Measurements from ENCODE around the gene HARS1.
"Not testable (repeated sequence)": the region's sequence is repeated elsewhere in the genome, so short reads cannot be mapped to it uniquely, and the experiment has no call there.

The HARS1 gene

GRCh38 chr5:140721395-140721794 is 30.2 kb upstream of the HARS1 start:
- not testable (repeated sequence) for H2BK15ac ChIP-seq (replicated peaks; ENCODE audit: low read depth); H3K4ac ChIP-seq (ENCODE audit: low read depth, low read length); H3K56ac ChIP-seq (ENCODE audit: low read length); H2AK5ac ChIP-seq (ENCODE audit: low read length); H3K18ac ChIP-seq (ENCODE audit: low read length); H4K5ac ChIP-seq (ENCODE audit: low read length); H2BK120ac ChIP-seq (ENCODE audit: low read depth, low read length); H3K4me2 ChIP-seq (ENCODE audit: low read length); H3K4me3 ChIP-seq (ENCODE audit: low read length); H3K79me2 ChIP-seq (ENCODE audit: control insufficient read depth, insufficient read depth, low read length); H3K79me1 ChIP-seq (ENCODE audit: low read length); DNase-seq; H3K4me1 ChIP-seq (ENCODE audit: control insufficient read depth, low read depth, low read length); H3K36me3 ChIP-seq (ENCODE audit: control insufficient read depth, insufficient read depth, low read length); H3K27me3 ChIP-seq (ENCODE audit: insufficient read depth, low read length, poor library complexity); H3K23ac ChIP-seq (ENCODE audit: low read length); H3K9ac ChIP-seq (ENCODE audit: low read length); H2BK5ac ChIP-seq (ENCODE audit: low read length); H3K27ac ChIP-seq (ENCODE audit: low read depth, low read length); H4K8ac ChIP-seq (ENCODE audit: low read depth, low read length)
- WGBS (ENCODE audit: extremely low coverage, insufficient coverage, low lambda C conversion rate), result no CpG with 5 or more reads among the region's 5 CpGs

DNA sequence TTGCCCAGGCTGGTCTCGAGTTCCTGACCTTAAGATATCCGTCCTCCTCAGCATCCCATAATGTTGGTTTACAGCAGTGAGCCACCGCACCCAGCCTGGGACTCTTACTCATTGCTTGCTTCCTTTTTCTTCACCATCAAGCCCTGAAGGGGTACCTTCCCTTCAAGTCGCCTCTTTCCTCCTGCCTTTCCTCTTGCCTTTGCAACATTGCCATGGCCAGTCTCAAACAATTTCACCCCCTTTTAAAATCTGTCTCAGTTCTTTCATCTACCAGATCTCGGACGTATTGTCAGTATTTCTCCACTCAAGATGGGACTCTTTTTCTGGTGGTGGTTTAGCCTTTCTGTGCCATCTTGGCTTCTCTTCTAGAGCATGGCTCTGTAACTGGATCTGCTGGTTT is 29.6 kb upstream of the HARS1 start:
- WGBS (ENCODE audit: extremely low coverage, insufficient coverage, low lambda C conversion rate), result no CpG with 5 or more reads among the region's 6 CpGs
- not testable (repeated sequence) for H3K23ac ChIP-seq (ENCODE audit: low read length); H3K4me1 ChIP-seq (ENCODE audit: control insufficient read depth, low read depth, low read length)

DNA sequence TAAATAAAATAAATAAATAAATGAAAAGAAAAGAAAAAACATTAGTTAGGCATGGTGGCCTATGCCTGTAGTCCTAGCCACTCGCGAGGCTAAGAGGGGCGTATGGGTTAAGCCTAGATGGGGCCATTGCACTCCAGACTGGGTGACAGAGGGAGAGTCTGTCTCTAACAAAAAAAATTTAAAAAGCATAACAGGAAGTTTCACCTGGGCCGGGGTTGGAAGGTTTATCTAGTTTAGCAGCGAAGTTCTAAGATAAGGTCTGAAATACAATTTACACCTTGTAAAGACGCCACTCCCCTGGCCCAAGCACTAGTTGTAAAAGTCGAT is 27.1 kb upstream of the HARS1 start:
- H3K18ac ChIP-seq (ENCODE audit: low read length), result no peak overlapping the region
- H3K79me1 ChIP-seq (ENCODE audit: low read length), result no peaks in the 10 kb centered on the region
- H3K23ac ChIP-seq (ENCODE audit: low read length), result no peak overlapping the region
- no peak overlapping the region for H3K9ac ChIP-seq (ENCODE audit: low read length)
- no peaks in the 10 kb centered on the region for H3K27me3 ChIP-seq (ENCODE audit: insufficient read depth, low read length, poor library complexity)
- H3K27ac ChIP-seq (ENCODE audit: low read depth, low read length), result no peak overlapping the region
- no peak overlapping the region for H3K4me2 ChIP-seq (ENCODE audit: low read length)
- no peak overlapping the region for H4K5ac ChIP-seq (ENCODE audit: low read length)
- WGBS (ENCODE audit: extremely low coverage, insufficient coverage, low lambda C conversion rate), result no CpG with 5 or more reads among the region's 7 CpGs
- H2BK120ac ChIP-seq (ENCODE audit: low read depth, low read length), result no peak overlapping the region
- H2BK15ac ChIP-seq (replicated peaks; ENCODE audit: low read depth), result no peak overlapping the region
- no peaks in the 10 kb centered on the region for H3K79me2 ChIP-seq (ENCODE audit: control insufficient read depth, insufficient read depth, low read length)
- no peak overlapping the region for H3K4ac ChIP-seq (ENCODE audit: low read depth, low read length)
- H2AK5ac ChIP-seq (ENCODE audit: low read length), result no peak overlapping the region
- no peak overlapping the region for H2BK5ac ChIP-seq (ENCODE audit: low read length)
- H3K36me3 ChIP-seq (ENCODE audit: control insufficient read depth, insufficient read depth, low read length), result no peaks in the 10 kb centered on the region
- DNase-seq, result peak; percentile 34
- no peak overlapping the region for H3K56ac ChIP-seq (ENCODE audit: low read length)
- H4K8ac ChIP-seq (ENCODE audit: low read depth, low read length), result no peak overlapping the region
- H3K4me3 ChIP-seq (ENCODE audit: low read length), result no peak overlapping the region
- no peaks in the 10 kb centered on the region for H3K4me1 ChIP-seq (ENCODE audit: control insufficient read depth, low read depth, low read length)

More for the DNA sequence above, 29.6 kb upstream of the HARS1 start:
- not testable (repeated sequence) for H3K79me2 ChIP-seq (ENCODE audit: control insufficient read depth, insufficient read depth, low read length); H3K18ac ChIP-seq (ENCODE audit: low read length); H3K56ac ChIP-seq (ENCODE audit: low read length); H4K5ac ChIP-seq (ENCODE audit: low read length); H2BK15ac ChIP-seq (replicated peaks; ENCODE audit: low read depth); H3K9ac ChIP-seq (ENCODE audit: low read length); H2BK5ac ChIP-seq (ENCODE audit: low read length); H3K27me3 ChIP-seq (ENCODE audit: insufficient read depth, low read length, poor library complexity); H4K8ac ChIP-seq (ENCODE audit: low read depth, low read length); H3K4me3 ChIP-seq (ENCODE audit: low read length); DNase-seq; H3K36me3 ChIP-seq (ENCODE audit: control insufficient read depth, insufficient read depth, low read length); H3K4ac ChIP-seq (ENCODE audit: low read depth, low read length); H2AK5ac ChIP-seq (ENCODE audit: low read length); H2BK120ac ChIP-seq (ENCODE audit: low read depth, low read length); H3K27ac ChIP-seq (ENCODE audit: low read depth, low read length); H3K4me2 ChIP-seq (ENCODE audit: low read length); H3K79me1 ChIP-seq (ENCODE audit: low read length)

DNA sequence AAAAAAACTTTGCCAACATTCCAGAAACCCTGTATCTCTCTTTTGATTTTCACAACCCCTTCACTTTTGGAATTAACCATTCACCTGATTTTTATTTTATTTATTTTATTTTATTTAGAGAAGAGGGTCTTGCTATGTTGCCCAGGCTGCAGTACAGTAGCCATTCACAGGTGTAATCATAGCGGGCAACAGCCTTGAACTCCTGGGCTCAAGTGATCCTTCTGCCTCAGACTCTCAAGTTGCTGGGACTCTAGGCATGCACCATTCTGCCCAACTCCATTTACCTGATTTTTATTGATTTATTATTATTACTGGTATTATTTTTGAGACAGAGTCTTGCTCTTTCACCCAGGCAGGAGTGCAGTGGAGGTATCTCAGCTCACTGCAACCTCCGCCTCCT is 25.1 kb upstream of the HARS1 start:
- not testable (repeated sequence) for H3K4me1 ChIP-seq (ENCODE audit: control insufficient read depth, low read depth, low read length); H3K27ac ChIP-seq (ENCODE audit: low read depth, low read length); H3K4me3 ChIP-seq (ENCODE audit: low read length); H4K5ac ChIP-seq (ENCODE audit: low read length); H3K9ac ChIP-seq (ENCODE audit: low read length); H2BK15ac ChIP-seq (replicated peaks; ENCODE audit: low read depth); DNase-seq; H3K23ac ChIP-seq (ENCODE audit: low read length); H3K36me3 ChIP-seq (ENCODE audit: control insufficient read depth, insufficient read depth, low read length); H2BK5ac ChIP-seq (ENCODE audit: low read length); H3K27me3 ChIP-seq (ENCODE audit: insufficient read depth, low read length, poor library complexity); H4K8ac ChIP-seq (ENCODE audit: low read depth, low read length); H3K56ac ChIP-seq (ENCODE audit: low read length); H3K4me2 ChIP-seq (ENCODE audit: low read length); H3K4ac ChIP-seq (ENCODE audit: low read depth, low read length); H3K79me2 ChIP-seq (ENCODE audit: control insufficient read depth, insufficient read depth, low read length); H3K18ac ChIP-seq (ENCODE audit: low read length); H2BK120ac ChIP-seq (ENCODE audit: low read depth, low read length); H2AK5ac ChIP-seq (ENCODE audit: low read length); H3K79me1 ChIP-seq (ENCODE audit: low read length)
- no CpG with 5 or more reads among the region's 2 CpGs for WGBS (ENCODE audit: extremely low coverage, insufficient coverage, low lambda C conversion rate)

- Histone ChIP-seq H3K18ac (ENCODE audit: low read length) (no peak overlapping the region), H3K27ac (ENCODE audit: low read depth, low read length) (no peak overlapping the region), H3K4me1 (ENCODE audit: control insufficient read depth, low read depth, low read length) (no peaks in the 10 kb centered on the region), H2AK5ac (ENCODE audit: low read length) (no peak overlapping the region), H3K56ac (ENCODE audit: low read length) (no peak overlapping the region), H3K36me3 (ENCODE audit: control insufficient read depth, insufficient read depth, low read length) (no peaks in the 10 kb centered on the region), H2BK120ac (ENCODE audit: low read depth, low read length) (no peak overlapping the region), H3K79me1 (ENCODE audit: low read length) (no peaks in the 10 kb centered on the region), H3K4me2 (ENCODE audit: low read length) (no peak overlapping the region), H3K79me2 (ENCODE audit: control insufficient read depth, insufficient read depth, low read length) (no peaks in the 10 kb centered on the region), H2BK15ac (replicated peaks; ENCODE audit: low read depth) (no peak overlapping the region), H3K9ac (ENCODE audit: low read length) (no peak overlapping the region), H4K8ac (ENCODE audit: low read depth, low read length) (no peak overlapping the region), H2BK5ac (ENCODE audit: low read length) (no peak overlapping the region), H3K23ac (ENCODE audit: low read length) (no peak overlapping the region), H3K4me3 (ENCODE audit: low read length) (no peak overlapping the region), H3K27me3 (ENCODE audit: insufficient read depth, low read length, poor library complexity) (no peaks in the 10 kb centered on the region), H4K5ac (ENCODE audit: low read length) (no peak overlapping the region), H3K4ac (ENCODE audit: low read depth, low read length) (no peak overlapping the region)
- DNase-seq, result no peak
- no CpG with 5 or more reads among the region's 1 CpG for WGBS (ENCODE audit: extremely low coverage, insufficient coverage, low lambda C conversion rate)
Measured at GRCh38 chr5:140713562-140714094, 22.5 kb upstream of the HARS1 start.

GRCh38 chr5:140711794-140712193 is 20.6 kb upstream of the HARS1 start:
- Histone ChIP-seq H2AK5ac (ENCODE audit: low read length) (no peak overlapping the region), H3K18ac (ENCODE audit: low read length) (no peak overlapping the region), H3K79me1 (ENCODE audit: low read length) (no peaks in the 10 kb centered on the region), H3K56ac (ENCODE audit: low read length) (no peak overlapping the region), H3K23ac (ENCODE audit: low read length) (no peak overlapping the region), H3K79me2 (ENCODE audit: control insufficient read depth, insufficient read depth, low read length) (no peaks in the 10 kb centered on the region), H3K4ac (ENCODE audit: low read depth, low read length) (no peak overlapping the region), H4K5ac (ENCODE audit: low read length) (no peak overlapping the region), H3K4me2 (ENCODE audit: low read length) (no peak overlapping the region), H3K27me3 (ENCODE audit: insufficient read depth, low read length, poor library complexity) (no peaks in the 10 kb centered on the region), H3K36me3 (ENCODE audit: control insufficient read depth, insufficient read depth, low read length) (no peaks in the 10 kb centered on the region), H3K4me1 (ENCODE audit: control insufficient read depth, low read depth, low read length) (no peaks in the 10 kb centered on the region), H2BK120ac (ENCODE audit: low read depth, low read length) (no peak overlapping the region), H3K4me3 (ENCODE audit: low read length) (no peak overlapping the region), H2BK15ac (replicated peaks; ENCODE audit: low read depth) (no peak overlapping the region), H4K8ac (ENCODE audit: low read depth, low read length) (no peak overlapping the region), H3K9ac (ENCODE audit: low read length) (no peak overlapping the region), H2BK5ac (ENCODE audit: low read length) (no peak overlapping the region), H3K27ac (ENCODE audit: low read depth, low read length) (no peak overlapping the region)
- WGBS (ENCODE audit: extremely low coverage, insufficient coverage, low lambda C conversion rate), result no CpG with 5 or more reads among the region's 1 CpG
- DNase-seq, result no peak
